Smooth muscle cell (in vitro differentiated cells): ENCODE data around the gene SGK1. TPM values are rescaled to one million over a fixed set of nuclear protein-coding genes. Genes with fewer than 3 reads are reported as not detected.
"Not testable (repeated sequence)": the region's sequence is repeated elsewhere in the genome, so short reads cannot be mapped to it uniquely, and the experiment has no call there.

ENCODE experiments used
- DNase-seq: peaks from one replicate; lab custom pipeline; 2025; ENCODE audit not compliant: unreplicated experiment; lab: John Stamatoyannopoulos, UW
- H2AFZ ChIP-seq: fragments of 200-600 bp; sonication (generic); 2 replicates; pipeline ENCODE4 v1.6.0; 2016; ENCODE audit warnings: antibody characterized with exemption, low read depth, mild to moderate bottlenecking
- H3F3A ChIP-seq: fragments of 200-600 bp; sonication (generic); 2 replicates; pipeline ENCODE4 v1.6.0; 2017; ENCODE audit warnings: antibody characterized with exemption, low read depth
- H3K27ac ChIP-seq: fragments of 200-600 bp; sonication (generic); 2 replicates; pipeline ENCODE4 v1.5.1; 2016; ENCODE audit warnings: low read depth, mild to moderate bottlenecking
- H3K27me3 ChIP-seq: fragments of 200-600 bp; sonication (generic); 2 replicates; pipeline ENCODE4 v1.6.1; 2016; ENCODE audit warnings: low read depth, mild to moderate bottlenecking
- H3K36me3 ChIP-seq: fragments of 200-600 bp; sonication (generic); 2 replicates; pipeline ENCODE4 v1.5.1; 2016; ENCODE audit warnings: low read depth
- H3K4me1 ChIP-seq: fragments of 200-600 bp; sonication (generic); 2 replicates; pipeline ENCODE4 v1.5.1; 2016; ENCODE audit warnings: low read depth
- H3K4me2 ChIP-seq: fragments of 200-600 bp; sonication (generic); 2 replicates; pipeline ENCODE4 v1.6.0; 2016; ENCODE audit warnings: mild to moderate bottlenecking
- H3K4me3 ChIP-seq: fragments of 200-600 bp; sonication (generic); 2 replicates; pipeline ENCODE4 v1.5.1; 2016; ENCODE audit warnings: mild to moderate bottlenecking
- H3K79me2 ChIP-seq: fragments of 200-600 bp; sonication (generic); 2 replicates; pipeline ENCODE4 v1.6.0; 2016; ENCODE audit warnings: low read depth, mild to moderate bottlenecking
- H3K9ac ChIP-seq: fragments of 200-600 bp; sonication (generic); 2 replicates; pipeline ENCODE4 v1.6.0; 2016; ENCODE audit warnings: low read depth
- H3K9me3 ChIP-seq: fragments of 200-600 bp; sonication (generic); replicated peaks from 2 replicates; pipeline ENCODE4 v1.5.1; 2016; ENCODE audit warnings: low read depth
- H4K20me1 ChIP-seq: fragments of 200-600 bp; sonication (generic); 2 replicates; pipeline ENCODE4 v1.6.0; 2016; ENCODE audit warnings: low read depth
- WGBS: methylation state at CpG from one replicate; pipeline ENCODE4 v1.1.7; 2016; ENCODE audit warnings: low lambda C conversion rate; 5-methylcytosine and 5-hydroxymethylcytosine counted together
- polyA plus RNA-seq: library from polyadenylated mRNA; unstranded; fragments of >200 nt; fragmentation: Nextera tagmentation; extraction: Ambion mirVana; gene quantifications from 2 replicates; pipeline ENCODE4 v1.2.1, GENCODE V29; 2016
- total RNA-seq: library from RNA; depleted of rRNA; stranded (reverse); fragments of >200 nt; gene quantifications from 2 replicates; pipeline ENCODE4 v1.2.3, GENCODE V29; 2014
- TF ChIP-seq, protein P1 (sequence below): fragments of 200-600 bp; sonication (generic); IDR thresholded peaks from 2 replicates; pipeline ENCODE4 v1.5.1; 2017; ENCODE audit warnings: borderline replicate concordance, mild to moderate bottlenecking, antibody characterized with exemption; ENCODE audit not compliant: insufficient read depth, poor library complexity, severe bottlenecking

Gene SGK1
- total and polyA plus RNA-seq, 2 experiments from 2014 or later, result 18.9 to 109 TPM

GRCh38 chr6:134235937-134236751, 81.8 kb downstream of the SGK1 start:
- Histone ChIP-seq H3F3A (no peaks in the 10 kb centered on the region), H3K27me3 (no peaks in the 10 kb centered on the region), H3K4me1 (no peaks in the 10 kb centered on the region), H3K9ac (no peak overlapping the region), H3K4me3 (no peak overlapping the region), H3K79me2 (no peaks in the 10 kb centered on the region), H4K20me1 (no peaks in the 10 kb centered on the region), H3K36me3 (no peaks in the 10 kb centered on the region), H3K4me2 (peak overlapping the region; percentile 63), H2AFZ (no peak overlapping the region), H3K27ac (no peak overlapping the region), H3K9me3 (no peaks in the 10 kb centered on the region)
- TF ChIP-seq, protein P1, sequence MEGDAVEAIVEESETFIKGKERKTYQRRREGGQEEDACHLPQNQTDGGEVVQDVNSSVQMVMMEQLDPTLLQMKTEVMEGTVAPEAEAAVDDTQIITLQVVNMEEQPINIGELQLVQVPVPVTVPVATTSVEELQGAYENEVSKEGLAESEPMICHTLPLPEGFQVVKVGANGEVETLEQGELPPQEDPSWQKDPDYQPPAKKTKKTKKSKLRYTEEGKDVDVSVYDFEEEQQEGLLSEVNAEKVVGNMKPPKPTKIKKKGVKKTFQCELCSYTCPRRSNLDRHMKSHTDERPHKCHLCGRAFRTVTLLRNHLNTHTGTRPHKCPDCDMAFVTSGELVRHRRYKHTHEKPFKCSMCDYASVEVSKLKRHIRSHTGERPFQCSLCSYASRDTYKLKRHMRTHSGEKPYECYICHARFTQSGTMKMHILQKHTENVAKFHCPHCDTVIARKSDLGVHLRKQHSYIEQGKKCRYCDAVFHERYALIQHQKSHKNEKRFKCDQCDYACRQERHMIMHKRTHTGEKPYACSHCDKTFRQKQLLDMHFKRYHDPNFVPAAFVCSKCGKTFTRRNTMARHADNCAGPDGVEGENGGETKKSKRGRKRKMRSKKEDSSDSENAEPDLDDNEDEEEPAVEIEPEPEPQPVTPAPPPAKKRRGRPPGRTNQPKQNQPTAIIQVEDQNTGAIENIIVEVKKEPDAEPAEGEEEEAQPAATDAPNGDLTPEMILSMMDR, result no peak
- WGBS, result 82% methylated on average over 7 of the region's 7 CpGs
- no peak for DNase-seq

DNA sequence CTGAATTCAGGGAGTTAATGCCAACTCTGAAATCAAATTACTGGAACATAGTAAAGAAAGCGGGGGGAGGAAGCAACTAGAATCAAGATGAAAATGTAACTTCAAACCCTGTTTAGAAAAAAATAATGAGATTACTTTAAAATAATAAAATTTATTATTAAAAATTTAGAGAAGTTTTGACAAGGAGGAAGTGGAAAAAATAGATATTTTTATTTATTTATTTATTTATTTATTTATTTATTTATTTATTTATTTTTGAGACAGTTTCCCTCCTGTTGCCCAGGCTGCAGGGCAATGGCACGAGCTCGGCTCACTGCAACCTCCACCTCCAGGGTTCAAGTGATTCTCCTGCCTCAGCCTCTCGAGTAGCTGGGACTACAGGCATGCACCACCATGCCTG, 82.6 kb downstream of the SGK1 start:
- not testable (repeated sequence) for H3K27ac ChIP-seq, H3K79me2 ChIP-seq, H3F3A ChIP-seq, H3K4me2 ChIP-seq, H3K4me3 ChIP-seq, H3K9ac ChIP-seq, H4K20me1 ChIP-seq, H3K9me3 ChIP-seq, H3K4me1 ChIP-seq, H3K27me3 ChIP-seq, H2AFZ ChIP-seq, DNase-seq, H3K36me3 ChIP-seq
- WGBS, result 97% methylated on average over 4 of the region's 4 CpGs

DNA sequence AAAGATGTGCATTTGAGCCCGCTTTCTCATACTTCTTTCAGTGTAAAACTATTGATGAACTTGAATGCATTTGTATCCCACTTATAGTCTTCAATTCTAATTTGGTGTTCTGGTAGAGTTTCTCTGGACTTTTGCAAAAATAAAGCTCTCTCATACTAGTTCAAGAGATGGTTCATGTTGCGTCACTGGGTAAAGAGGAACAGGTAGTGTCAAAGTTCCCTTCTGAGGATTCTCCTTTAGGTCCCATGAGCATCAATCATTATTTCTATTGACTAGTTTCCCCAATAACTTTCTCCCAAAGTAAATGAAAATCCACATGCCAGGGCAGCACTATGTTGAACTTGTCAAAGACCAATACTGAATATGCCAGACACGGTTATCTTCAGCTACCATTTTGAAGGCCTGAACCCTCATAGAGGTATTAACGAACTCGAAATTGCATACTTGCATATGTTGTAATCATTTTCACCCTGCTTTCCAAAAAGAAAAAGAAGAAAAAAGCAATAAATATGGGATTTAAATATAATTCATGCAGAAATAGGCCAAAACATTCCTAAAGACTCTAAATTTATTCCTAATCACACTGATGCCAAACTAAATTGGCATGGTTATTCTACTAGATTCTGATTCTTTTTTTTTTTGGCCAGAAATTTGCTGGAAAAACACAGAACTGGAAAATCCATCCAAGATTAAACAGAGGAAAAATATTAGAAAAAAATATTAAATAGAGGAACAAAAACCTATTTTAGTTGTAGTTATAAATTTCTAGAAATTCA, 84.5 kb downstream of the SGK1 start:
- Histone ChIP-seq H3K36me3 (no peaks in the 10 kb centered on the region), H3F3A (no peaks in the 10 kb centered on the region), H3K4me2 (no peak overlapping the region), H3K9me3 (no peaks in the 10 kb centered on the region), H3K27me3 (no peaks in the 10 kb centered on the region), H2AFZ (no peak overlapping the region), H3K79me2 (no peaks in the 10 kb centered on the region), H3K27ac (no peak overlapping the region), H4K20me1 (no peaks in the 10 kb centered on the region), H3K4me3 (no peak overlapping the region), H3K9ac (no peak overlapping the region), H3K4me1 (no peaks in the 10 kb centered on the region)
- TF ChIP-seq, protein P1, result no peak
- 86% methylated on average over 5 of the region's 5 CpGs for WGBS
- DNase-seq, result no peak

DNA sequence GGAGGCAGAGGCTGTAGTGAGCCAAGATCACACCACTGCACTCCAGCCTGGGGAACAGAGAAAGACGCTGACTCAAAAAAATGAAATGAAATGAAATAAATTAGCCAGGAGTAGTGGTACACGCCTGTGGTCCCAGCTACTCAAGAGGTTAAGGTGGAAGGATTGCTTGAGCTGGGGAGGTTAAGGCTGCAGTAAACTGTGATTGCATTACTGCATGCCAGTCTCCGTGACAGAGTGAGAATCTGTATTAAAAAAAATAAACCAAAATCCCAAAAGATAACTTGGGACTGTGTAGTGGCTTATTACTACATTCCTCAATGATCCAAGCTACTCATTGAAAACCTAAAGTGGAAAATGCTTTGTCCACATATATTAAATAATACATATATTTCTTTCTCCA, 87.0 kb downstream of the SGK1 start:
- Histone ChIP-seq H3K4me3 (no peak overlapping the region), H3K79me2 (no peaks in the 10 kb centered on the region), H3F3A (no peaks in the 10 kb centered on the region), H3K9ac (no peak overlapping the region), H3K9me3 (no peaks in the 10 kb centered on the region), H2AFZ (no peak overlapping the region), H3K36me3 (no peaks in the 10 kb centered on the region), H3K4me1 (no peaks in the 10 kb centered on the region), H4K20me1 (no peaks in the 10 kb centered on the region), H3K27ac (no peak overlapping the region), H3K4me2 (no peak overlapping the region), H3K27me3 (no peaks in the 10 kb centered on the region)
- WGBS, result 61% methylated on average over 3 of the region's 3 CpGs
- no peak for DNase-seq
- TF ChIP-seq, protein P1, result no peak
